ENCODE results near the gene ZNF136. TPM values are rescaled to one million over a fixed set of nuclear protein-coding genes. Genes with fewer than 3 reads are reported as not detected.

ZNF136 gene
- total and polyA plus RNA-seq, 2 of the 13 experiments (the other 11 are each of a cell fraction or from before 2014, with no cell fraction given): 2.5 to 10.2 TPM

GRCh38 chr19:12139885-12140544 lies 22.9 kb upstream of the ZNF136 start, which contains the start of gene ZNF20 (continued):
- TF ChIP-seq TIGD3 (CRISPR knock-in tag; IDR thresholded peaks at IDR 0.05; ENCODE audit: borderline replicate concordance): no peak
- no peak for TF ChIP-seq ZNF501 (CRISPR knock-in tag; IDR thresholded peaks at IDR 0.05)
- TF ChIP-seq NFRKB (IDR thresholded peaks at IDR 0.05): no peak
- TF ChIP-seq PBX3 (CRISPR knock-in tag; IDR thresholded peaks at IDR 0.05; ENCODE audit: borderline replicate concordance): 0 out of 2 replicates have a peak, but pooled peaks have one; percentile 18
- TF ChIP-seq ZMYM4 (CRISPR knock-in tag; IDR thresholded peaks at IDR 0.05): peak; percentile 41; the same call in 1 of the 2 replicates
- no peak for TF ChIP-seq NCOA2 (CRISPR knock-in tag; IDR thresholded peaks at IDR 0.05)
- TF ChIP-seq ZNF24 (IDR thresholded peaks at IDR 0.05): no peak
- TF ChIP-seq FOXK2 (IDR thresholded peaks at IDR 0.05): no peak
- peak; percentile 46 for TF ChIP-seq AGO2 (optimal IDR thresholded peaks at IDR 0.05; ENCODE audit: low read depth, low read length)
- TF ChIP-seq TRIM24 (CRISPR knock-in tag; IDR thresholded peaks at IDR 0.05): no peak
- TF ChIP-seq, protein P1, sequence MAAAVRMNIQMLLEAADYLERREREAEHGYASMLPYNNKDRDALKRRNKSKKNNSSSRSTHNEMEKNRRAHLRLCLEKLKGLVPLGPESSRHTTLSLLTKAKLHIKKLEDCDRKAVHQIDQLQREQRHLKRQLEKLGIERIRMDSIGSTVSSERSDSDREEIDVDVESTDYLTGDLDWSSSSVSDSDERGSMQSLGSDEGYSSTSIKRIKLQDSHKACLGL (CRISPR knock-in tag; IDR thresholded peaks at IDR 0.05): 0 out of 2 replicates have a peak, but pooled peaks have one; percentile 56
- TF ChIP-seq FOXK1 (CRISPR knock-in tag; IDR thresholded peaks at IDR 0.05; ENCODE audit: borderline replicate concordance, low read depth): 0 out of 2 replicates have a peak, but pooled peaks have one; percentile 29
- no peak for TF ChIP-seq ZNF317 (CRISPR knock-in tag; IDR thresholded peaks at IDR 0.05)
- TF ChIP-seq ZNF432 (CRISPR knock-in tag; IDR thresholded peaks at IDR 0.05; ENCODE audit: borderline replicate concordance): no peak
- TF ChIP-seq GATAD1 (CRISPR knock-in tag; IDR thresholded peaks at IDR 0.05): no peak
- no peak for TF ChIP-seq RAD21 (CRISPR knock-in tag; IDR thresholded peaks at IDR 0.05)
- no peak for TF ChIP-seq KDM5A (IDR thresholded peaks at IDR 0.05; ENCODE audit: borderline replicate concordance, low read length)
- TF ChIP-seq POLR2AphosphoS2 (IDR thresholded peaks at IDR 0.05; ENCODE audit: low read depth, low read length): no peak
- peak; percentile 60; the same call in 1 of the 2 replicates for TF ChIP-seq BCL3 (CRISPR knock-in tag; IDR thresholded peaks at IDR 0.05)
- TF ChIP-seq ZNF543 (CRISPR knock-in tag; IDR thresholded peaks at IDR 0.05): no peak
- TF ChIP-seq ZNF331 (CRISPR knock-in tag; IDR thresholded peaks at IDR 0.05): peak; percentile 16
- TF ChIP-seq SNAPC4 (CRISPR knock-in tag; IDR thresholded peaks at IDR 0.05): no peak
- TF ChIP-seq GATAD2A (CRISPR knock-in tag; IDR thresholded peaks at IDR 0.05): no peak

Measured in HepG2 (cell line).